ENCODE results near the gene GSN.

GSN gene

GRCh38 chr9:121305269-121305994, 37.5 kb downstream of the GSN start:
- no peak for FAIRE-seq

GRCh38 chr9:121307976-121308375, 40.0 kb downstream of the GSN start:
- no peak for FAIRE-seq

GRCh38 chr9:121308765-121309164, 40.8 kb downstream of the GSN start:
- FAIRE-seq = no peak

GRCh38 chr9:121309171-121309570, 41.2 kb downstream of the GSN start:
- no peak for FAIRE-seq

- no peak for FAIRE-seq
Measured at GRCh38 chr9:121309833-121310425, 42.0 kb downstream of the GSN start.

GRCh38 chr9:121310571-121310970, 42.6 kb downstream of the GSN start:
- FAIRE-seq = no peak

GRCh38 chr9:121312169-121312568, 44.2 kb downstream of the GSN start:
- no peak for FAIRE-seq

- no peak for FAIRE-seq
Measured at GRCh38 chr9:121313458-121314152, 45.6 kb downstream of the GSN start.

- FAIRE-seq = no peak
Measured at GRCh38 chr9:121316378-121316777, 48.4 kb downstream of the GSN start.

- FAIRE-seq = no peak
Measured at GRCh38 chr9:121316852-121317373, 49.0 kb downstream of the GSN start.

GRCh38 chr9:121317737-121318630, 50.0 kb downstream of the GSN start:
- FAIRE-seq = no peak

- no peak for FAIRE-seq
Measured at GRCh38 chr9:121318631-121319382, 50.8 kb downstream of the GSN start.

GRCh38 chr9:121319383-121319780, 51.4 kb downstream of the GSN start:
- no peak for FAIRE-seq

GRCh38 chr9:121321016-121321503, 53.1 kb downstream of the GSN start:
- FAIRE-seq = no peak

GRCh38 chr9:121322037-121322736, 54.2 kb downstream of the GSN start:
- FAIRE-seq = no peak

GRCh38 chr9:121322737-121323448, 54.9 kb downstream of the GSN start:
- FAIRE-seq = no peak

GRCh38 chr9:121323449-121324151, 55.6 kb downstream of the GSN start:
- no peak for FAIRE-seq

GRCh38 chr9:121324316-121324715, 56.4 kb downstream of the GSN start:
- FAIRE-seq = no peak

- FAIRE-seq = no peak
Measured at GRCh38 chr9:121324755-121325154, 56.8 kb downstream of the GSN start.

GRCh38 chr9:121325387-121325786, 57.4 kb downstream of the GSN start:
- no peak for FAIRE-seq

Data from TTC549 (cell line).